Activated CD4-positive, alpha-beta T cell treated with anti-CD3 and anti-CD28 coated beads, Interleukin-10, Interleukin-2, amounts not matched to agents 100 ng/mL and 50 ng/mL, durations not matched to agents 16 hours and 8 hours (primary cell): Measurements from ENCODE around the gene HHATL.
A peak's percentile ranks its signal among the peaks of the same experiment; 100 is the strongest.

Experiments
- DNase-seq: peaks from one replicate; pipeline ENCODE4 v3.0.0-alpha.2; 2020

The HHATL gene, protein sequence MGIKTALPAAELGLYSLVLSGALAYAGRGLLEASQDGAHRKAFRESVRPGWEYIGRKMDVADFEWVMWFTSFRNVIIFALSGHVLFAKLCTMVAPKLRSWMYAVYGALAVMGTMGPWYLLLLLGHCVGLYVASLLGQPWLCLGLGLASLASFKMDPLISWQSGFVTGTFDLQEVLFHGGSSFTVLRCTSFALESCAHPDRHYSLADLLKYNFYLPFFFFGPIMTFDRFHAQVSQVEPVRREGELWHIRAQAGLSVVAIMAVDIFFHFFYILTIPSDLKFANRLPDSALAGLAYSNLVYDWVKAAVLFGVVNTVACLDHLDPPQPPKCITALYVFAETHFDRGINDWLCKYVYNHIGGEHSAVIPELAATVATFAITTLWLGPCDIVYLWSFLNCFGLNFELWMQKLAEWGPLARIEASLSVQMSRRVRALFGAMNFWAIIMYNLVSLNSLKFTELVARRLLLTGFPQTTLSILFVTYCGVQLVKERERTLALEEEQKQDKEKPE

GRCh38 chr3:42702066-42702951 is at the start of gene HHATL:
Gene HHATL, minus strand, starts transcription at chr3:42702798. Its CDS starts 1,972 bp downstream, at chr3:42700826.
- no peak for DNase-seq

DNA sequence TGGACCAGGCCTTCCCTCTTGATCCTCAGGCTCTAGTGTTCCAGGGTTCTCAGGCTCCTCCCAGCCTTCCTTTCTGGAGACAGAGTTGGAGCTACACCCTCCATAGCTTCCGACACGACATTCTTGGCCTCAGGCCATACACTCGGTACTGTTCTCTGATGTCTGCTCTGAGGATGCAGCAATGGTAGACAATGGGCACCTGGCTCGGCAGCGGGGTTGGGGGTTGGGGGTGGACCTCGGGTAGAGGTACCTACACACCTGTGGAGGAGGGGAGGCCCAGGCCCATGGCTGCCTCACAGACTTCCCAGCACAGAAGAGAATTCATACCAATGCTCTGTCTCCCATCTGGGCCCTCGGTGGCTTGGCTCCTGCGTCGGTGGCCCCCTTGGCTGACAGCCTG is 49.0 kb upstream of the HHATL start:
- DNase-seq, result no peak

GRCh38 chr3:42750834-42751233 is 48.2 kb upstream of the HHATL start:
- no peak for DNase-seq

GRCh38 chr3:42749753-42750231 is 47.2 kb upstream of the HHATL start:
- DNase-seq, result peak; percentile 11

DNA sequence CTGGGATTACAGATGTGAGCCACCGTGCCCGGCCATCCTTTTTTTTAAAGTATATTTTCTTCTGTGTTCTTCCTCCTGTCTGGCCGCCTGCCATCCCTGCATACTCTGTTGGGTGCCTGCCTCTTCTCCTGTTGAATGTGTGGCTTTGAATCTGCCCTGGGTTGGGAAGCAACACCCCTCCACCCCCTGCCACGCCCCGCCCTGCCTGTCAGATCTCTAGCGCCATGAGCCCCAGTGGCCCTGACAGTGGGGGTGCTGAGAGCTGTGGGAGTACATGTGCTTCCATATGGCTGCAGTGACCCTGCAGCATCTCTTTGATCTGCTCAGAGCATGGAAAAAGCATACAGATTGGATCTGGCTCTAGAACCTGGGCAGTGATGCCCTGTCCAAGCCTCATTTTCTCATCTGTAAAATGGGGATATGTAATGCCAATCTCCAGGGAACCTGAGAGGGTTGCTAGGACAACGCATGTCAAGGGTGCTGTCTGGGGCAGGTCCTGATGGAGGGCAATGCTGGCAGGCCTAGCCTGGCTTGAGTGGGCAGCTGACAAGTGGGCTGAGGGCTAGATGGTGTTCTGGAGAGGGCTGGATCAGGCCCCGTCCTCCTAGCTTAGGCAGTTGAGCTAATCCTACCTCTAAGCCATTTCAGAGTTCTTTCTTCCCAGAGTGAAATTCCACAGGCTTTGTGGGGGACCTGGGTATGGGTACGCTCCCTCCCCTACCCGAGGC is 46.6 kb upstream of the HHATL start:
- no peak for DNase-seq

- DNase-seq, result no peak
These were observed 45.0 kb upstream of the HHATL start for GRCh38 chr3:42747581-42747980.

- no peak for DNase-seq
These were observed 44.2 kb upstream of the HHATL start for GRCh38 chr3:42746455-42747450.

DNA sequence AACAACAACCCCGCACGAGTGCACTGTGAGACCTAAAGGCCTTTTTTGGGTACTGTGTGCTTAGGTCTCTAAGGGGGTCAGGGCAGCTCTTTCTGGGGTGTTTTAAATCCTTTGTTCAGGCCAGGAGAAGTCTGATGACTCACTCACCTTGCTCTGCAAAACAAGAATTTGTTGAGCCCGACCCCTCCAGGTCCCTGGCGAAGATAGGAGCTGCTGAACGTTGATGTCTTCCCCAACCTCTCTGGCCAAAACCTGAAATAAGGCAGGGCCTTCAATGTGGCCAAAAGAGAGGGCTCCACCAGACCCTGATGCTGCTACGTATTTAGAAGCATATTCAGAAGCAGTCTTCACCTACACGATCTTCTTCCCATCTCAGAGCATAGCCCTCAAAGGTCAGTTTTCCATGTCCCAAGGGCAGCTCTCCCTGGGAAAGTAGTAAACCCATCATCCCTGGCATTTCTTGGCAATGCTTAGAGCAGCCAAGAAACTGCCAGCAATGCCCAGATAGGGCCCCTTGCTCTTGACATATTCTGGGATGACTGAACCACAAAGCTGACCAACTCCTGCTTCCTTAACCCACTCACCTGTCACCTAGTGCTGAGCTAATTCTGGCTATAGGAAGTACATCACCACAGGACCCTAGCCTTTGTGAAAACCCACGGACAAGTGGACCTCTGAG is 43.3 kb upstream of the HHATL start:
- DNase-seq, result no peak

GRCh38 chr3:42745291-42745745 is 42.7 kb upstream of the HHATL start:
- no peak for DNase-seq

- DNase-seq, result no peak
These were observed 40.8 kb upstream of the HHATL start for GRCh38 chr3:42743204-42743995.

DNA sequence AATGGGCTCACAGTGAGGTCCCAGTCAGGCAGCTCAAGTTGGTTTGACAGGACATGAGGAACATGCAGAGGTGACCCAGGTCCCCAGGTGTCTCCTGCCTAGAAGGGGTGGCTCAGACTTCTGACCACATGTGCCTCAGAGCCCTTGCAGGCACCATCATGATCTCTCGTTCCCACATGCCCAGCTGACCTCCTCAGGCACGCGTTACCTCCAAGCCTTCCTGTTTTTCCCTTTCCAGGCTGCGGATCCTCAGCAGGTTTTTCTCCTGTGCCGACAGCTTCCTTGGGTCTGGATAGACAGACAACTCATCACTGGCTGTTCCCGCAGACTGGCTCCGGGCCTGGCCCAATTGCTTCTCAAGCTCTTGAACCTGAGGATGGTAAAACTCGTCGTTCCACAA is 40.1 kb upstream of the HHATL start:
- DNase-seq, result no peak

DNA sequence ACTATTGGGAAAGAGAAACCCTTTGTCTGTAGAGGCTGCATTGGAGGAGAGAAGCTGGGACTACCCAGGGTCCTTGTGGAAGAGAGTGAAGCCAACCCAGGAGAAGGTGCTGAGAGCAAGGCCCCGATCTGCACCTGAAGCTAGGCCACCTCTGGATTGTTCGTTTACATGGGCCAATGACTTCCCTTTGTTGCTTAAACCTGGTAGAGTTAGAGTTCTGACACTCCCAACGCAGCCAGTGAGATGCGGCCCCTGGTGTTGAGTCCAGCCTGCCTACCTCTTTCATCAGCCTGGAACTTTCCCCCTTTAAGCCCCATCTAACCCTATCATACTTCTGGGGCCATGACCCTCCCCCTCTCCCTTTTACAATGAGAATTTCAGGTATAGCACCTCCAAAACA is 39.7 kb upstream of the HHATL start:
- DNase-seq, result no peak

GRCh38 chr3:42741796-42742195 is 39.2 kb upstream of the HHATL start:
- DNase-seq, result no peak

DNA sequence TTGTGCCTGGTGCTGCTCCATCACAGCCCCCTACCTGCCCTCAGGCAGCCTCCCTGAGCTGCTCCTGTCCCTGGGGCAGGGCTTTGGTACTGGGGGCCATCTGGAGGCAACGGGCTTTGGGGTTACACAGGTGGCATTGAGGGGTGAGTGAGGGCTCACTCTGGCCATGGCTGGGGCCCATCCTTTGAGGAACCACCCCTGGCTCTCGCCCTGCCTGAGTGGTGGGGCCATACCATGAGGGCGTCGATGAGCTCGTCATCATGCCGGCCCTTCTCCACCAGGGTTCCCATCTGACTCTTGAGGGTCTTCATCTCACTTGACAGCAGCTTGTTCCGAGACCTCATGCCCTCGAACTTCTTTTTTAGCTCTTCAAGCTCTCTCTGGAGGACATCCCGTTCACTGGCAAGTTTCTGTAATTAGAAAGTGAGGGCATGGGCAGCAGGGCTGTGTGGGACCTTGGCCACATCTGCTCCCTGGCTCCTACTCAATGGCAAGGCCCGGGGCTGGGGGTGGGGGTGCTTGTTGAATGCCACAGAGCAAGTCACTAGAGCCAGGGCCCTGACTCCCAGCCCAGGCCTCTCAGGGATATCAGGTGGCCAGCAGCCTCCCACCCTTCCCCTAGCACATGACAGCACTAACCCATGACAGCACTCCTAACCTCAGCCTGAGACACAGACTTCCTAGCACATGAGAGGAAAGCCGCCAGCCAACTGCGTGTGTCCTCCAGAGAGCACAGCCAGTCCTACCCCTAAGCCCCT is 37.0 kb upstream of the HHATL start:
- DNase-seq, result no peak

DNA sequence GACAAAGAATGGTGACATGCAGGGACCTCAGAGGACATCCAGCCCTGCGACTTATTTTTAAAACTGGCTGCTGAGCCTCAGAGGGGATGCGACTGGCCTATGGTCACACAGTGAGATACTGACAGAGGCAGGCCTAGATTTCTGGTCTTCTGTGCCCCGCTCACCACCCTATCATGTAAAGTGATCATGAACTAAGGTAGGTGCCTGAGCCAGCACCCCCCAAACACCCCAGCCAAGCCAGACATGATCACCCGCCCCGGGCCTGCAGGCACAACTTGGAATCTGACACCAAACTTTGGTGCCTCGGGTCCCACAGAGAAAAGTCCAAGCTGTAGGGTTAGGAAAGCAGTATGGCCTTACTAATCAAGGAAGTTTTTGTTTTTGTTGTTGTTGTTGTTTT is 33.9 kb upstream of the HHATL start:
- DNase-seq, result no peak

DNA sequence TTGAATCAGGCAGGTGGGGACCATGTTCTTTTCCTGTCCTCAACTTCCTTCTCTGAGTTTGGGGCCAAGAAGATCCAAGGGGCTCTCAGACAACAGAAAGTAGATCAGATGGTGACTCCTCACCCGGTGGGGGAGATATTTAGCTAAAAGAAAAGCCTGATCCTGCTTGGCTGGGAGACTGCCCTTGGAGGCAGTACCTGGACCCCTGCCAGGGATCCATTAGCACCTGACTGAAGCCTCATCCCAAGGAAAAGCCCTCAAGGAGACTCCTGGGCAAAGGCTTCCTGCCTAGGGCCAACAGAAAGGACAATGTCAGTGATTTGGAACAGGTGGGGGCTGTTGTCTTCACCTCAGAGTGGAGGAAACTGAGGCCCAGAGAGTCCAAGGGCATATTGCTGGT is 33.5 kb upstream of the HHATL start:
- DNase-seq, result no peak

DNA sequence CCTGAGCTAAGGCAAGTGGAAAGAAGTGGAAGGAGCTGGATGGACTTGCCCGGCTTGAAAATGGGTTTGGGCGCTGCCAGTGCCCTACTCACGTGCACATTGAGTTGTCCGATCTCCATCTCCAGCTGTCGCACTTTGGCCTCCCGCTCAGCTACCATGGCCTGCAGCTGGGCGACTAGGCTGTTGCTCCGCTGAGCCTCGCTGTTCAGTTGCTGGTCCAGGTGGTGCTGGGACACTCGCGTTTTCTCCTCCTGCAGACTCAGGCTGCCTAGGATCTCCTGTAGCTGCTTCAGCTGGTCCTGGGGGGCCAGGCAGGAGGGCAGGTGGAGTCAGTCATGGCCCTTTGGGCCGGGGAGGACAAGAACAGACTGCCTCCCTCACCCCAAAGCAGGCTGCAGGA is 33.0 kb upstream of the HHATL start:
- no peak for DNase-seq

DNA sequence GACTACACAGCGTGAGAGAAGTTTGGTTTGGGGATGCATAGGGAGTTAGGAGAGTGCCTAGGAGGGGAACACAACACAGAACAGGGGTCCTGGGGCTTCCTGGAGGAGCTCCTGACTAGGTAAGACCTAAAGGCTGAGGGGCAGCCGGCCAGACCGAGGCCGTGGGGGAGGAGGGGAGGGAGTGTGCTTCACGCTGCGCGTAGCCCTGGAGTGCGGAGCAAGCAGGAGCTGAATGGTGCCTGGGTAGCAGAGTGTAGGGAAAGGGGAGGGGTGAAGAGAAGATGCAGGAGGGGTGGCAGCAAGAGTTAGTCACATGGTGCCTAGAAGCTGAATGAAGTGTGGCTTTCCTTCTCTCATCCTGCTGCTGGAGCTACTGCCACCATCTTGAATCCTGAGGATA is 32.4 kb upstream of the HHATL start:
- no peak for DNase-seq

- no peak for DNase-seq
These were observed 31.8 kb upstream of the HHATL start for GRCh38 chr3:42734263-42734860.
